RWPE1 (cell line): ENCODE data around the gene SLC12A7.

Source experiments
- CTCF ChIA-PET: fragments of 350-600 bp; sonication (Branson Sonifier 250); formaldehyde crosslinking; extraction: SDS; loops from one replicate; lab custom pipeline; 2021; lab: Yijun Ruan, JAX
- POLR2A ChIA-PET: fragments of 400-600 bp; formaldehyde crosslinking; extraction: SDS; loops from one replicate; lab custom pipeline; 2020; ENCODE audit warnings: antibody characterized with exemption; ENCODE audit not compliant: low non-redundant PET; lab: Yijun Ruan, JAX
- DNase-seq: peaks from one replicate; pipeline ENCODE4 v3.0.0; 2012; ENCODE audit warnings: low spot score
- H3K27ac ChIP-seq: fragments of 450-650 bp; 2 replicates; pipeline ENCODE4 v1.5.1; 2017
- CTCF ChIP-seq: fragments of 450-650 bp; conservative IDR thresholded peaks from 2 replicates; pipeline ENCODE4 v1.5.1; 2017; ENCODE audit warnings: low read depth, mild to moderate bottlenecking

The SLC12A7 gene

GRCh38 chr5:1137567-1138444 is 25.9 kb upstream of the SLC12A7 start:
- no peak for DNase-seq
- ChIA-PET CTCF (interaction anchor here (0.6 to 0.7 kb wide), 2 partner anchors 43 to 80 kb away, joined by 3 to 5 read pairs; no protein-coding TSS in a partner anchor), POLR2A (no interaction called here)
- H3K27ac ChIP-seq, result peak overlapping the region; percentile 62
- no peak for TF ChIP-seq CTCF

- ChIA-PET CTCF (interaction anchor here (0.6 kb wide), 1 partner anchor 52 kb away, joined by 4 read pairs; no protein-coding TSS in a partner anchor), POLR2A (no interaction called here)
Observed at GRCh38 chr5:1136814-1137213, 25.0 kb upstream of the SLC12A7 start.

GRCh38 chr5:1135696-1136525 is 24.0 kb upstream of the SLC12A7 start:
- H3K27ac ChIP-seq, result peak overlapping the region; percentile 14; the same call in 1 of the 2 replicates
- CTCF ChIA-PET, result interaction anchor here (0.6 to 0.9 kb wide), 2 partner anchors 32 to 209 kb away, joined by 3 read pairs; no protein-coding TSS in a partner anchor
- no peak for DNase-seq
- POLR2A ChIA-PET, result interaction anchor here (0.5 kb wide), 1 partner anchor 26 kb away, joined by 4 read pairs; no protein-coding TSS in a partner anchor
- TF ChIP-seq CTCF, result no peak

More at GRCh38 chr5:1136814-1137213, 25.0 kb upstream of the SLC12A7 start:
- no peak overlapping the region for H3K27ac ChIP-seq
- no peak for DNase-seq
- no peak for TF ChIP-seq CTCF

- POLR2A ChIA-PET, result no interaction called here
- CTCF ChIA-PET, result interaction anchor here (0.7 to 0.9 kb wide), 3 partner anchors 28 to 424 kb away, joined by 3 read pairs; no protein-coding TSS in a partner anchor
- no peak overlapping the region for H3K27ac ChIP-seq
- no peak for DNase-seq
- no peak for TF ChIP-seq CTCF
Observed at GRCh38 chr5:1134478-1134877, 22.6 kb upstream of the SLC12A7 start.

GRCh38 chr5:1133510-1134201 is 21.8 kb upstream of the SLC12A7 start:
- 0 out of 2 replicates have a peak overlapping the region, but pooled peaks have one; percentile 8 for H3K27ac ChIP-seq
- TF ChIP-seq CTCF, result no peak
- POLR2A ChIA-PET, result no interaction called here
- CTCF ChIA-PET, result interaction anchor here (0.7 to 1.1 kb wide), 3 partner anchors 28 to 425 kb away, joined by 3 read pairs; no protein-coding TSS in a partner anchor
- DNase-seq, result no peak
